OCI-LY1 (cell line): Measurements from ENCODE around the gene FAM78A.

Experiments used
- H2AFZ ChIP-seq: fragments of 200-600 bp; sonication (generic), shearing (Covaris generic); 2 replicates; pipeline ENCODE4 v1.6.0; 2014; ENCODE audit warnings: antibody characterized with exemption, mild to moderate bottlenecking, low read length
- H3F3A ChIP-seq: fragments of 200-600 bp; sonication (generic), shearing (Covaris generic); 2 replicates; pipeline ENCODE4 v1.6.0; 2014; ENCODE audit warnings: mild to moderate bottlenecking, antibody characterized with exemption, low read length, moderate library complexity; ENCODE audit not compliant: insufficient read depth
- H3K27ac ChIP-seq: fragments of 200-600 bp; sonication (generic); 2 replicates; pipeline ENCODE4 v1.5.1; 2014; ENCODE audit warnings: low read length, mixed run types, mild to moderate bottlenecking, low read depth; ENCODE audit not compliant: poor library complexity, severe bottlenecking
- H3K27me3 ChIP-seq: fragments of 200-600 bp; sonication (generic); 2 replicates; pipeline ENCODE4 v1.6.0; 2014; ENCODE audit warnings: antibody characterized with exemption, mild to moderate bottlenecking, low read length, moderate library complexity; ENCODE audit not compliant: insufficient read depth
- H3K36me3 ChIP-seq: fragments of 200-600 bp; sonication (generic); 2 replicates; pipeline ENCODE4 v1.6.1; 2014; ENCODE audit warnings: mild to moderate bottlenecking, antibody characterized with exemption, low read length, moderate library complexity, mixed read lengths; ENCODE audit not compliant: insufficient read depth
- H3K4me1 ChIP-seq: fragments of 200-600 bp; sonication (generic); 2 replicates; pipeline ENCODE4 v1.5.1; 2014; ENCODE audit warnings: mild to moderate bottlenecking, low read length, moderate library complexity; ENCODE audit not compliant: insufficient read depth, severe bottlenecking
- H3K4me2 ChIP-seq: fragments of 200-600 bp; sonication (generic), shearing (Covaris generic); 2 replicates; pipeline ENCODE4 v1.6.1; 2014; ENCODE audit warnings: low read length
- H3K4me3 ChIP-seq: fragments of 200-600 bp; sonication (generic); 2 replicates; pipeline ENCODE4 v1.5.1; 2014; ENCODE audit warnings: low read length, low read depth, mild to moderate bottlenecking, mixed read lengths; ENCODE audit not compliant: poor library complexity, severe bottlenecking
- H3K79me2 ChIP-seq: fragments of 200-600 bp; shearing (Covaris generic); 2 replicates; pipeline ENCODE4 v1.6.1; 2016; ENCODE audit warnings: mixed run types, low read length, mixed read lengths; ENCODE audit not compliant: insufficient read depth
- H3K9ac ChIP-seq: fragments of 200-600 bp; sonication (generic), shearing (Covaris generic); 2 replicates; pipeline ENCODE4 v1.6.1; 2014; ENCODE audit warnings: mild to moderate bottlenecking, low read length, mixed read lengths
- H3K9me2 ChIP-seq: fragments of 200-600 bp; sonication (generic), shearing (Covaris generic); 2 replicates; pipeline ENCODE4 v1.6.1; 2014; ENCODE audit warnings: low read depth, mild to moderate bottlenecking, low read length, mixed read lengths
- H3K9me3 ChIP-seq: fragments of 200-600 bp; shearing (Covaris generic); 2 replicates; pipeline ENCODE4 v1.6.1; 2014; ENCODE audit warnings: low read length, mixed read lengths
- H4K20me1 ChIP-seq: fragments of 200-600 bp; sonication (generic), shearing (Covaris generic); 2 replicates; pipeline ENCODE4 v1.6.0; 2016; ENCODE audit warnings: mild to moderate bottlenecking, low read length; ENCODE audit not compliant: insufficient read depth
- CTCF ChIP-seq: fragments of 200-600 bp; sonication (generic), shearing (Covaris generic); IDR thresholded peaks from 2 replicates; pipeline ENCODE4 v1.5.1; 2017; ENCODE audit warnings: mild to moderate bottlenecking, antibody characterized with exemption, low read length, moderate library complexity, mixed read lengths
- EZH2 ChIP-seq: fragments of 200-600 bp; sonication (generic), shearing (Covaris generic); IDR thresholded peaks from 2 replicates; pipeline ENCODE4 v1.8.0; 2017; ENCODE audit warnings: borderline replicate concordance, mixed run types, mild to moderate bottlenecking, antibody characterized with exemption, low read length, moderate library complexity, mixed read lengths

FAM78A gene

GRCh38 chr9:131282688-131283422, 6.5 kb upstream of the FAM78A start:
- no peak overlapping the region for H2AFZ ChIP-seq
- no peaks in the 10 kb centered on the region for H3K36me3 ChIP-seq
- H3K4me3 ChIP-seq = no peak overlapping the region
- no peaks in the 10 kb centered on the region; the same call in 1 of the 2 replicates for H3F3A ChIP-seq
- H3K79me2 ChIP-seq = no peaks in the 10 kb centered on the region
- H3K9ac ChIP-seq = no peak overlapping the region
- no peaks in the 10 kb centered on the region for H4K20me1 ChIP-seq
- peaks cover 5% of the 10 kb centered on the region for H3K4me1 ChIP-seq
- H3K9me3 ChIP-seq = no peaks in the 10 kb centered on the region
- H3K27ac ChIP-seq = no peak overlapping the region
- no peak for TF ChIP-seq CTCF
- TF ChIP-seq EZH2 = no peak
- no peaks in the 10 kb centered on the region for H3K9me2 ChIP-seq
- H3K27me3 ChIP-seq = peaks cover 8% of the 10 kb centered on the region; the same call in 1 of the 2 replicates
- H3K4me2 ChIP-seq = no peak overlapping the region

- TF ChIP-seq EZH2 = no peak
- no peak for TF ChIP-seq CTCF
- no peaks in the 10 kb centered on the region for H4K20me1 ChIP-seq
- H3K79me2 ChIP-seq = no peaks in the 10 kb centered on the region
- H3K4me1 ChIP-seq = peaks cover 5% of the 10 kb centered on the region
- no peak overlapping the region for H3K9ac ChIP-seq
- no peaks in the 10 kb centered on the region for H3K36me3 ChIP-seq
- H2AFZ ChIP-seq = no peak overlapping the region
- no peak overlapping the region for H3K4me2 ChIP-seq
- H3F3A ChIP-seq = no peaks in the 10 kb centered on the region; the same call in 1 of the 2 replicates
- H3K4me3 ChIP-seq = no peak overlapping the region
- no peaks in the 10 kb centered on the region for H3K9me2 ChIP-seq
- no peak overlapping the region for H3K27ac ChIP-seq
- peaks cover 4% of the 10 kb centered on the region; the same call in 1 of the 2 replicates for H3K27me3 ChIP-seq
- H3K9me3 ChIP-seq = no peaks in the 10 kb centered on the region
Measured at GRCh38 chr9:131282175-131282574, 5.9 kb upstream of the FAM78A start.

- Histone ChIP-seq H3F3A (no peaks in the 10 kb centered on the region; the same call in 1 of the 2 replicates), H3K27ac (no peak overlapping the region), H3K36me3 (no peaks in the 10 kb centered on the region), H3K79me2 (no peaks in the 10 kb centered on the region), H3K4me1 (peaks cover 9% of the 10 kb centered on the region), H2AFZ (no peak overlapping the region), H4K20me1 (no peaks in the 10 kb centered on the region), H3K4me2 (no peak overlapping the region), H3K27me3 (peaks cover 4% of the 10 kb centered on the region; the same call in 1 of the 2 replicates), H3K9me3 (no peaks in the 10 kb centered on the region), H3K4me3 (no peak overlapping the region), H3K9ac (no peak overlapping the region), H3K9me2 (no peaks in the 10 kb centered on the region)
- no peak for TF ChIP-seq CTCF
- no peak for TF ChIP-seq EZH2
Measured at GRCh38 chr9:131281119-131281965, 5.0 kb upstream of the FAM78A start.
